ENCODE data around the gene ORC6. TPM values are rescaled to one million over a fixed set of nuclear protein-coding genes. Genes with fewer than 3 reads are reported as not detected.
A peak's percentile ranks its signal among the peaks of the same experiment; 100 is the strongest.

Gene ORC6
- total RNA-seq, 2 donors from 2014 or later, result 6.8 to 28.4 TPM

DNA sequence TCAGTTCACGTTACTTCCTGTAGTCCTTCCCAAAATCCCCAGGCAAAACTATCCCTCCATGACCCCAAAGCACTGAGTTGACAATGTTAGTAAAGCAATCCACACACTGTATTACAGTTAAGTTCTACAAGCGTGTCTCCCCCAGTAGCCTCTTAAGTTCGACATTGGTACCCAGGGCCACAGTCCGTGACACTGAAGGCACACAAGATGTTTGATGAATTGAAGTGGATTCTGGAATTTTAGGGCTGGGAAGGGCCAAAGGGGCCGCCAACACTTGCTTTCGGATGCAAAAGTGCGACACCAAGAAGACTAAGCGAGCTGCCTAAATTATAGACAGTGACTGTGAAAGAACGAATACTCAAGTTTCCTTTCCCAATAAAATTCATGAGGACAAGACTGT, 2.0 kb upstream of the ORC6 start:
- peaks cover 21% of the 10 kb centered on the region for H3K4me1 ChIP-seq
- H3K9me3 ChIP-seq, result no peaks in the 10 kb centered on the region
- peak overlapping the region in 1 of 2 donors; percentile 88 for H3K9ac ChIP-seq (ENCODE audit: low read depth in 2 of 2, low read length in 2 of 2)
- DNase-seq, result no peak
- H3K27me3 ChIP-seq, result no peaks in the 10 kb centered on the region
- no peaks in the 10 kb centered on the region for H3K36me3 ChIP-seq
- intact Hi-C loops (cut with DNase I), result no loop called here
- TF ChIP-seq, protein P1, sequence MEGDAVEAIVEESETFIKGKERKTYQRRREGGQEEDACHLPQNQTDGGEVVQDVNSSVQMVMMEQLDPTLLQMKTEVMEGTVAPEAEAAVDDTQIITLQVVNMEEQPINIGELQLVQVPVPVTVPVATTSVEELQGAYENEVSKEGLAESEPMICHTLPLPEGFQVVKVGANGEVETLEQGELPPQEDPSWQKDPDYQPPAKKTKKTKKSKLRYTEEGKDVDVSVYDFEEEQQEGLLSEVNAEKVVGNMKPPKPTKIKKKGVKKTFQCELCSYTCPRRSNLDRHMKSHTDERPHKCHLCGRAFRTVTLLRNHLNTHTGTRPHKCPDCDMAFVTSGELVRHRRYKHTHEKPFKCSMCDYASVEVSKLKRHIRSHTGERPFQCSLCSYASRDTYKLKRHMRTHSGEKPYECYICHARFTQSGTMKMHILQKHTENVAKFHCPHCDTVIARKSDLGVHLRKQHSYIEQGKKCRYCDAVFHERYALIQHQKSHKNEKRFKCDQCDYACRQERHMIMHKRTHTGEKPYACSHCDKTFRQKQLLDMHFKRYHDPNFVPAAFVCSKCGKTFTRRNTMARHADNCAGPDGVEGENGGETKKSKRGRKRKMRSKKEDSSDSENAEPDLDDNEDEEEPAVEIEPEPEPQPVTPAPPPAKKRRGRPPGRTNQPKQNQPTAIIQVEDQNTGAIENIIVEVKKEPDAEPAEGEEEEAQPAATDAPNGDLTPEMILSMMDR (IDR thresholded peaks at IDR 0.05), result no peak
- H3K27ac ChIP-seq, result no peak overlapping the region
- H3K4me3 ChIP-seq, result peak overlapping the region; percentile 94

DNA sequence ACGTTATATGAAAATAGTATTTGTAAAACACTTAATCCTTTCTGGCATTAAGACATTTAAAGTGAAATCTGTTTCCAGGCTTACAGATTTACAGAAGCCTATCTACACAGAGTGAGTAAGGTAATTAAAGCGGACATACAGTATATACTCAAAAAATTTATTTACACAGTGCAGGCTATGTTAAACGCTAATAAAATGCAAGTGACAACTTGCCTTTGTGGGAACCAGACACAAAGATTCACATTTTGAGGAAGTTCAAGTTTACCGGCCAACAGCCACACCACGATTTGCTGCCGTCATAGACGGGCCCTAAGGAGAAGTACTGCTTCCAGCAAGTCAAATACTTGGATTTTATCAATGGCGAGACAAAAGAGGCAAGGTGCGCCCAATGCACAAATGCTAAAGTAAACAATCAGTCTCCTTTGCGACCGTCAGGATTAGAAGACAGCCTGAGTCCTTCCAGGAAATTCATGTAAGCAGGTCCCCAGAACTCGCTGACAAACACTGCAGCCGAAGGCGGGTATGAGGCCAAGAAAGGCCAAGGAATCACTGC, 1.3 kb upstream of the ORC6 start:
- no peaks in the 10 kb centered on the region for H3K36me3 ChIP-seq
- TF ChIP-seq, protein P1 (IDR thresholded peaks at IDR 0.05), result no peak
- peak; percentile 53 for DNase-seq
- peak overlapping the region; percentile 94 for H3K4me3 ChIP-seq
- peak overlapping the region; percentile 93 for H3K27ac ChIP-seq
- intact Hi-C loops (cut with DNase I), result no loop called here
- no peaks in the 10 kb centered on the region for H3K27me3 ChIP-seq
- H3K4me1 ChIP-seq, result peaks cover 21% of the 10 kb centered on the region
- no peaks in the 10 kb centered on the region for H3K9me3 ChIP-seq
- H3K9ac ChIP-seq (ENCODE audit: low read depth in 2 of 2, low read length in 2 of 2), result peak overlapping the region; percentile 77 to 88

GRCh38 chr16:46688654-46689364, 650 bp upstream of the ORC6 start, which contains the start of gene VPS35:
TSS of gene VPS35 (minus strand) at chr16:46689178. CDS start at chr16:46689133, 45 bp downstream.
- intact Hi-C loops (cut with DNase I), result no loop called here
- TF ChIP-seq, protein P1 (IDR thresholded peaks at IDR 0.05), result no peak
- DNase-seq, result peak; percentile 100
- Histone ChIP-seq H3K4me3 (peak within 1 kb of the TSS; percentile 94), H3K27me3 (no peaks in the 10 kb centered on the region), H3K9ac (ENCODE audit: low read depth in 2 of 2, low read length in 2 of 2) (peak within 1 kb of the TSS; percentile 77 to 88), H3K9me3 (no peaks in the 10 kb centered on the region), H3K36me3 (no peaks in the 10 kb centered on the region), H3K27ac (peak within 1 kb of the TSS; percentile 93), H3K4me1 (peaks cover 21% of the 10 kb centered on the region)

DNA sequence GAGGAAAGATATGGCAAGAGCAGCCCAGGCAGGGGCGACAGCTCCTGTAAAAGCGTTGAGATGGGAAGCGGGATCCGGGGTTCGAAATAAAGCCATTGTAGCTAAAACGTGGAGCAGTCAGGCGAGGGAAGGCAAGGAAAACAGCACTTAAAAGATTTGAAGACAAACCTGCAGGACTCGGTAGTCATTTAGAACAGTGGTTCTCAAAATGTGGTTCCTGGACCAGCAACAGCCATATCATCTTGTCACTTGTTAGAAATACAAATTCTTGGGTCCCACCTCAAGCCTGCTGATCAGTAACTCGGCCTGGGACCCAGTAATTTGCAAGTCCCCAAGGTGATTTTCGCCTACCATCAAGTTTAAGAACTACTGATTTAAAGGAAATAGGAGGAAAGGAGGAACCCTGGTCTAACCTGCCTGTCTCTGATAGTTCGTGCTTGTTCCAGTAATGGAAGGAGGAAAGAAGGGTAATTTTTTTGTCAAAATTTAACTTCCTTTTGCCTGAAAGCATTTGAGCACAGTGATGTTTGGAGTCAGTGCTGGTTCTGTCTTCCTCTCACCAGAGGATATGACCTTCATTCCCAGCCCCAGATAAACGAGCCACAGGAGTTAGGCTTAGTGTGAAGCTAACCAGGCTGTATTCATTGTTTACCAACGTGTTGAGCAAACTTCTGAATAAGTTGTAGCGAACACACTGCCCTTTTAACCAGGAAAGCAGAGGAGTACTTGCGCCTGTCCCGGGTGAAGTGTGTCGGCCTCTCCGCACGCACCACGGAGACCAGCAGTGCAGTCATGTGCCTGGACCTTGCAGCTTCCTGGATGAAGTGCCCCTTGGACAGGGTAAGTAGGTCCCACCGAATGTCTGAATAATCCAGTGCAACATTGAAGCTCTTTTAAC, 1.1 kb downstream of the ORC6 start:
- peak overlapping the region; percentile 94 for H3K4me3 ChIP-seq
- H3K27me3 ChIP-seq, result no peaks in the 10 kb centered on the region
- H3K36me3 ChIP-seq, result no peaks in the 10 kb centered on the region
- peak overlapping the region in 1 of 2 donors; percentile 76 for H3K9ac ChIP-seq (ENCODE audit: low read depth in 2 of 2, low read length in 2 of 2)
- H3K4me1 ChIP-seq, result peaks cover 21% of the 10 kb centered on the region
- peak; percentile 27 for DNase-seq
- peak overlapping the region; percentile 93 for H3K27ac ChIP-seq
- H3K9me3 ChIP-seq, result no peaks in the 10 kb centered on the region
- TF ChIP-seq, protein P1 (IDR thresholded peaks at IDR 0.05), result no peak
- intact Hi-C loops (cut with DNase I), result loop anchor here (5.0 kb wide), 1 partner anchor 112 kb away; no protein-coding TSS in a partner anchor

DNA sequence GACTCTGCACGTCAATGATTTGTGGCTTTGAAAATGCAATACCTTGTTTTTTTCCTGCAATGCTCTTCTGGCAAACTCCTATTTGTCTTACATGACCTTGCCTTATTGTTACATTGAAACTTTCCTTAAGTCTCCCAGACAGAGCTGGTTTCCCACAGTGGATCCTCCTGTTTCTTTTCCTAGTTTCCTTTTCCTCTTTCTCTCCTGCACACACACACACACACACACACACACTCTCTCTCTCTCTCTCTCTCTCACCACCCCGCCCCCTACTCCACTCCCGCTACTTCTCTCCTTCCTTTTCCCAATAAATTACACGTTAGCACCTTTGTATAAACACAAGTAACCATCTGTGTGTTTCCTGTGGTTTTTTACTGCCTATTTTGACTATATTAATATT, 2.3 kb downstream of the ORC6 start:
- intact Hi-C loops (cut with DNase I), result loop anchor here (5.0 kb wide), 1 partner anchor 111 kb away; no protein-coding TSS in a partner anchor
- DNase-seq, result no peak
- TF ChIP-seq, protein P1 (IDR thresholded peaks at IDR 0.05), result no peak
- no peaks in the 10 kb centered on the region for H3K36me3 ChIP-seq
- H3K9me3 ChIP-seq, result no peaks in the 10 kb centered on the region
- H3K27me3 ChIP-seq, result no peaks in the 10 kb centered on the region
- H3K9ac ChIP-seq (ENCODE audit: low read depth in 2 of 2, low read length in 2 of 2), result no peak overlapping the region
- H3K27ac ChIP-seq, result no peak overlapping the region
- peaks cover 17% of the 10 kb centered on the region for H3K4me1 ChIP-seq
- no peak overlapping the region for H3K4me3 ChIP-seq
